Gastroesophageal sphincter (tissue), 3 donors: ENCODE data around the gene RAB36.

ENCODE experiments used
- CTCF ChIP-seq, 4 experiments: fragments of 200-600 bp in 2 of 4; fragments of 450-650 bp in 2 of 4; sonication (generic) in 1 of 4; IDR thresholded peaks; one replicate each; pipeline ENCODE4 v1.5.1; 2017 to 2019; ENCODE audit warnings: antibody characterized with exemption in 4 of 4, mild to moderate bottlenecking in 2 of 4, moderate library complexity in 2 of 4
- EP300 ChIP-seq: sonication (generic); formaldehyde crosslinking; IDR thresholded peaks from one replicate; pipeline ENCODE4 v1.6.1; 2017; ENCODE audit warnings: antibody characterized with exemption, mild to moderate bottlenecking
- POLR2A ChIP-seq, 2 donors: fragments of 450-650 bp; IDR thresholded peaks; one replicate each; pipeline ENCODE4 v1.6.1; 2017; ENCODE audit warnings: antibody characterized with exemption in 2 of 2, mild to moderate bottlenecking in 2 of 2, moderate library complexity in 1 of 2
- POLR2AphosphoS5 ChIP-seq: sonication (generic); formaldehyde crosslinking; IDR thresholded peaks from one replicate; pipeline ENCODE4 v1.6.1; 2017; ENCODE audit warnings: antibody characterized with exemption

DNA sequence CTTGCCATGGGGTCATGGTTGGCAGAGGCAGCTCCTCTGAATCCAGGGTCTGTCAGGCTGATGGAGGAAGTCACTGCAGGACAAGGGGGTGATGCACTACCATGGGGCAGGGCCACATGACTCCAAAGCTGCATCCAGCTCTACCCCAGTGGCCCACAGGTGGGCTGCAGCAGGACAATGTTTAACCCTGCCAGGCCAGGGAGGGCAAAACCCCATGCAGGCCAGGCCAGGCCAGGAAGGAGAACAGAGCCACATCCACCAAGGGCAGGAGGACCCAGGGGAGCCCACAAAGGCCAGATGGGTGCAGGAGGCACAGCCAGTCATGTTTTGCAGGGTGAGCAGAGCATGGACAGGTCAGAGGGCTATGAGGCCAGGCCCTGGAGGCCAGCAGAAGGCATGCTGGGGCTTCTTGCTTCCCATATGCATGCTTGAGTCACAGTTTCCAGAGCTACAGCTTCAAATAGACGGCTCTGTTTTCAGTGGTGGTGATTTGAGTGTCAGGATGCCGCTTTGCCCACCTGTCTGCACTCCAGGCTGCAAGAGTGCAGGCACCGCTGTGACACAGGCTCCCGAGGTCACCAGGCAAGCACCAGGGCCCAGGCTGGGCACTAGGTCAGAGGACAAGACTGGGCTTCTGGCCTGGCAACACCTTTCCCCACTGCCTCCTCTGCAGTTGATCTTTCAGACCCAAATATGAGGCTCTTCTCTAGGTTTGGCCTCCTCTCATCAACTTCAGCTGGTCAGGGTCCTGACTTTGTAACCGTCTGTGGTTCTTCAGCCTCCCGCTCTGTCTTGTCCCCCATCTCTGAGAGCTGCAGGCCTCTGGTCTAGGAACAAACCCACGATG lies 26.4 kb upstream of the RAB36 start:
- TF ChIP-seq POLR2A (IDR thresholded peaks at IDR 0.05), result no peak
- no peak for TF ChIP-seq CTCF (IDR thresholded peaks at IDR 0.05)
- TF ChIP-seq EP300, result no peak
- no peak for TF ChIP-seq POLR2AphosphoS5
